GM23338 (cell line): ENCODE results near the gene GPATCH4. TPM values are rescaled to one million over a fixed set of nuclear protein-coding genes. Genes with fewer than 3 reads are reported as not detected.

ENCODE experiments used
- ATAC-seq: fragments of 200-7000 bp; cut with Tn5 transposase; 3 replicates; pipeline ENCODE4 v1.9.1; 2020
- DNase-seq: peaks from one replicate; pipeline ENCODE4 v3.0.0-alpha.2; 2015; ENCODE audit warnings: low spot score
- H2AFZ ChIP-seq: fragments of 200-600 bp; sonication (generic); 2 replicates; pipeline ENCODE4 v1.8.0; 2016; ENCODE audit warnings: antibody characterized with exemption, mild to moderate bottlenecking, moderate library complexity
- H3F3A ChIP-seq: fragments of 200-600 bp; sonication (generic); replicated peaks from 2 replicates; pipeline ENCODE4 v1.8.0; 2017; ENCODE audit warnings: antibody characterized with exemption, mixed run types, low read depth
- H3K27ac ChIP-seq: fragments of 200-600 bp; sonication (generic); 2 replicates; pipeline ENCODE4 v1.6.1; 2016; ENCODE audit warnings: low read depth
- H3K27me3 ChIP-seq: fragments of 200-600 bp; sonication (generic); 2 replicates; pipeline ENCODE4 v1.8.0; 2016; ENCODE audit warnings: mild to moderate bottlenecking, mixed run types, moderate library complexity; ENCODE audit not compliant: insufficient read depth
- H3K36me3 ChIP-seq: fragments of 200-600 bp; sonication (generic); 2 replicates; pipeline ENCODE4 v1.8.0; 2016; ENCODE audit warnings: mild to moderate bottlenecking; ENCODE audit not compliant: insufficient read depth
- H3K4me1 ChIP-seq: fragments of 200-600 bp; sonication (generic); 2 replicates; pipeline ENCODE4 v1.8.0; 2016; ENCODE audit warnings: mild to moderate bottlenecking, moderate library complexity; ENCODE audit not compliant: insufficient read depth
- H3K4me2 ChIP-seq: fragments of 200-600 bp; sonication (generic); 2 replicates; pipeline ENCODE4 v1.7.1; 2017; ENCODE audit warnings: mixed run types
- H3K4me3 ChIP-seq: fragments of 200-600 bp; sonication (generic); 2 replicates; pipeline ENCODE4 v1.6.1; 2016; ENCODE audit warnings: mixed run types
- H3K79me2 ChIP-seq: fragments of 200-600 bp; sonication (generic); replicated peaks from 2 replicates; pipeline ENCODE4 v1.8.0; 2017; ENCODE audit warnings: mild to moderate bottlenecking; ENCODE audit not compliant: insufficient read depth
- H3K9me2 ChIP-seq: fragments of 200-600 bp; sonication (generic); 2 replicates; pipeline ENCODE4 v1.8.0; 2017; ENCODE audit not compliant: insufficient read depth
- H4K20me1 ChIP-seq: fragments of 200-600 bp; sonication (generic); replicated peaks from 2 replicates; pipeline ENCODE4 v1.8.0; 2017; ENCODE audit warnings: mild to moderate bottlenecking; ENCODE audit not compliant: insufficient read depth
- H3K27ac Mint-ChIP-seq: 2 replicates; pipeline ENCODE4 v1.8.0; 2020; ENCODE audit warnings: inconsistent platforms, mild to moderate bottlenecking, moderate library complexity, mixed read lengths
- H3K27me3 Mint-ChIP-seq: 3 replicates; pipeline ENCODE4 v1.8.0; 2022; ENCODE audit warnings: low read depth, mild to moderate bottlenecking, moderate library complexity, mixed read lengths, inconsistent platforms; ENCODE audit not compliant: insufficient read depth, poor library complexity
- H3K36me3 Mint-ChIP-seq: 3 replicates; pipeline ENCODE4 v1.8.0; 2021; ENCODE audit warnings: low read depth, mild to moderate bottlenecking, inconsistent platforms, moderate library complexity, mixed read lengths
- H3K4me1 Mint-ChIP-seq: 3 replicates; pipeline ENCODE4 v1.8.0; 2020; ENCODE audit warnings: mild to moderate bottlenecking, inconsistent platforms, mixed read lengths
- H3K4me3 Mint-ChIP-seq: 3 replicates; pipeline ENCODE4 v1.8.0; 2021; ENCODE audit warnings: moderate library complexity, mild to moderate bottlenecking, inconsistent platforms, mixed read lengths
- H3K9me3 Mint-ChIP-seq: 3 replicates; pipeline ENCODE4 v1.8.0; 2020; ENCODE audit warnings: moderate library complexity, mild to moderate bottlenecking, inconsistent platforms, mixed read lengths
- CREB1 ChIP-seq: fragments of 250-450 bp; sonication (Bioruptor Pico); IDR thresholded peaks from 2 replicates; pipeline ENCODE4 v1.5.0; 2020; ENCODE audit warnings: low read depth, mild to moderate bottlenecking, moderate library complexity
- EZH2 ChIP-seq: fragments of 200-600 bp; sonication (generic); IDR thresholded peaks from one replicate; pipeline ENCODE4 v1.8.0; 2017; ENCODE audit warnings: antibody characterized with exemption, mild to moderate bottlenecking, low read depth; ENCODE audit not compliant: unreplicated experiment
- EZH2phosphoT487 ChIP-seq: fragments of 200-600 bp; sonication (generic); IDR thresholded peaks from one replicate; pipeline ENCODE4 v1.8.1; 2018; ENCODE audit warnings: antibody characterized with exemption; ENCODE audit not compliant: unreplicated experiment
- NANOG ChIP-seq: IDR thresholded peaks from 2 replicates; pipeline ENCODE4 v1.6.1; 2016; ENCODE audit warnings: antibody characterized with exemption, borderline replicate concordance
- STAT1 ChIP-seq: IDR thresholded peaks from one replicate; pipeline ENCODE4 v1.6.1; 2016; ENCODE audit warnings: antibody characterized with exemption; ENCODE audit not compliant: unreplicated experiment
- ZNF114 ChIP-seq: fragments of 250-450 bp; sonication (Bioruptor Pico); IDR thresholded peaks from 2 replicates; pipeline ENCODE4 v1.5.0; 2020; ENCODE audit warnings: mild to moderate bottlenecking, moderate library complexity
- ZNF331 ChIP-seq: fragments of 250-450 bp; sonication (Bioruptor Pico); IDR thresholded peaks from 2 replicates; pipeline ENCODE4 v1.5.0; 2020; ENCODE audit warnings: low read depth, mild to moderate bottlenecking, moderate library complexity
- ZNF462 ChIP-seq: fragments of 250-450 bp; sonication (Bioruptor Pico); IDR thresholded peaks from 2 replicates; pipeline ENCODE4 v1.5.0; 2020; ENCODE audit warnings: mild to moderate bottlenecking, moderate library complexity
- polyA plus RNA-seq: library from polyadenylated mRNA; unstranded; fragments of >200 nt; fragmentation: Nextera tagmentation; extraction: Ambion mirVana; gene quantifications from 2 replicates; pipeline ENCODE4 v1.2.1, GENCODE V29; 2016
- total RNA-seq: library from RNA; depleted of rRNA; stranded (reverse); fragments of >200 nt; shearing (Covaris generic); gene quantifications from 2 replicates; pipeline ENCODE4 v1.2.3, GENCODE V29; 2014

GPATCH4 gene
- total and polyA plus RNA-seq, 2 experiments from 2014 or later, result 58.9 to 187 TPM

- no peak for TF ChIP-seq ZNF462
- TF ChIP-seq ZNF114, result no peak
- no peak for TF ChIP-seq STAT1
- TF ChIP-seq ZNF331 (CRISPR knock-in tag), result no peak
- no peak for TF ChIP-seq CREB1 (CRISPR knock-in tag)
These were observed 19.5 kb downstream of the GPATCH4 start (continued) for GRCh38 chr1:156581661-156582387.

GRCh38 chr1:156579472-156579871 lies 21.8 kb downstream of the GPATCH4 start, which contains the start of gene TTC24:
Gene TTC24 (plus strand): TSS chr1:156579723. CDS start chr1:156581365, 1,642 bp downstream.
- Histone ChIP-seq H3K27me3 (no peaks in the 10 kb centered on the region), H3K36me3 (no peaks in the 10 kb centered on the region), H3K4me2 (no peak within 1 kb of the TSS), H2AFZ (no peak within 1 kb of the TSS), H3F3A (no peaks in the 10 kb centered on the region), H4K20me1 (no peaks in the 10 kb centered on the region), H3K4me3 (no peak within 1 kb of the TSS), H3K27ac (no peak within 1 kb of the TSS), H3K9me2 (no peaks in the 10 kb centered on the region), H3K79me2 (no peaks in the 10 kb centered on the region), H3K4me1 (peaks cover 9% of the 10 kb centered on the region)
- Mint-ChIP-seq H3K4me1 (peaks cover 12% of the 10 kb centered on the region), H3K27me3 (peaks cover 6% of the 10 kb centered on the region), H3K36me3 (no peaks in the 10 kb centered on the region; the same call in 2 of the 3 replicates), H3K27ac (no peak within 1 kb of the TSS), H3K4me3 (no peak within 1 kb of the TSS), H3K9me3 (no peaks in the 10 kb centered on the region; the same call in 2 of the 3 replicates)
- DNase-seq, result no peak
- ATAC-seq, result no peak
- TF ChIP-seq ZNF331 (CRISPR knock-in tag) (no peak), EZH2 (no peak), EZH2phosphoT487 (no peak), STAT1 (no peak), ZNF114 (no peak), NANOG (no peak), ZNF462 (no peak)
